Adrenal gland (tissue), 5 donors: ENCODE measurements around the gene ACTN1.

Experiments used
- CTCF ChIP-seq, 6 experiments: fragments of 450-650 bp in 4 of 6; fragments of 200-600 bp in 2 of 6; sonication (generic) in 1 of 6; IDR thresholded peaks; 1 replicate in 5 of 6; 2 replicates in 1 of 6; pipeline versions ENCODE4 v1.5.1 to v1.8.0; 2016 to 2021; ENCODE audit warnings: antibody characterized with exemption in 6 of 6, mild to moderate bottlenecking in 2 of 6, moderate library complexity in 1 of 6
- POLR2A ChIP-seq, 2 donors: fragments of 450-650 bp; IDR thresholded peaks; one replicate each; pipeline ENCODE4 v1.6.1; 2017; ENCODE audit warnings: antibody characterized with exemption in 2 of 2, mild to moderate bottlenecking in 2 of 2, moderate library complexity in 1 of 2
- donor health status: DM: no; HTN: no; CAD: no.

GRCh38 chr14:68935761-68936214, 43.3 kb downstream of the ACTN1 start:
- TF ChIP-seq CTCF (IDR thresholded peaks at IDR 0.05) (no peak), POLR2A (IDR thresholded peaks at IDR 0.05) (no peak)
